Measurements from ENCODE around the gene SPRED1.

- TF ChIP-seq REST (IDR thresholded peaks at IDR 0.05; ENCODE audit: insufficient read depth in 1 of 2, low read depth in 2 of 2, low read length in 1 of 2) (no peak), CTCF (IDR thresholded peaks at IDR 0.05) (no peak), POLR2AphosphoS5 (IDR thresholded peaks at IDR 0.05; ENCODE audit: low read depth, low read length) (no peak)
Observed at GRCh38 chr15:38281031-38281430, 28.4 kb downstream of the SPRED1 start.

All from Panc1 (cell line).